ENCODE measurements around the gene TCOF1. TPM values are rescaled to one million over a fixed set of nuclear protein-coding genes. Genes with fewer than 3 reads are reported as not detected.

Gene TCOF1
- total RNA-seq, 2 experiments from 2014 or later: 61.3 to 108 TPM

DNA sequence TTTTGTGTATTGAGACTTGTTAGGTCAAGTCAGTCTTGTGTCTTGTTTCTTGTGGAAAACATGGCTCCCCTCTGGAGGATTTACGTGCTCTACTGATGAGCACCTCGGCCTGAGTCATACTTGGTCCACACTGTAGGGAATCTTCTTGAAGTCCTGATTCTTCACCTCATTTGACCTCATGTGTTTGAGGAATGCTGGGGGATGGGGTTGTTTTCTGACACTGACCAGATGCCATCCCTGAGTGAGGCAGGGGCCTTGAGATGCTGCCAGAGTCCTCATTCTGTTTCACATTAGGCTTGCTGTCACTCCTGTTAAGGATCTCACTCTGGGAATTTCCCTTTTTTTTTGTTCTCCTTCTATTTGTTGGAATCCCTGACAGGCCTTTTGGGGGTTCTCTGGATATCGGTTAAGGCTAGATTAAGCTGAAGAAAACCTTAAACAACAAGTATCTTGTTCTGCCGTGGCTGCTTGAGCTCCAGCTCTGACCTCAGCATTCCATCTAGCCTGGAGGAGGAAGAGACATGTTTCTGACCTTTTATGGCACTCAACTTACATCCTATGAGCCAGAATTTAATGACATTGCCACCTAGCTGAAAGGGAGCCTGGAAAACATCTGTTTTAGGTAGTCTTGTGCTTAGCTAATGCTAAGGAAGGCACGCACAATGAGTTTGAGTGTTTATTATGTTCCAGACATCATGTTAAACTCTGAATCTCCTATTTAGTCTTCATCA lies 20.6 kb downstream of the TCOF1 start:
- Histone ChIP-seq H2AFZ (ENCODE audit: low read length) (no peak overlapping the region), H3K79me2 (ENCODE audit: insufficient read depth, low read depth, low read length) (no peaks in the 10 kb centered on the region), H3K4me1 (ENCODE audit: insufficient read depth, low read length, poor library complexity, severe bottlenecking) (no peaks in the 10 kb centered on the region), H3K4me2 (ENCODE audit: low read length) (no peak overlapping the region), H4K20me1 (ENCODE audit: insufficient read depth, low read length) (no peaks in the 10 kb centered on the region), H3K4me3 (ENCODE audit: low read depth, low read length, poor library complexity, severe bottlenecking) (no peak overlapping the region), H3K36me3 (ENCODE audit: insufficient read depth, low read length) (peaks cover 100% of the 10 kb centered on the region), H3K9me2 (ENCODE audit: insufficient read depth, low read length) (no peaks in the 10 kb centered on the region), H3K27ac (ENCODE audit: low read depth, low read length, poor library complexity, severe bottlenecking) (no peak overlapping the region), H3K9me3 (ENCODE audit: low read length) (no peaks in the 10 kb centered on the region)
- DNase-seq (ENCODE audit: low spot score): no peak
- no TSS peak for BruUV-seq (replicated peaks)
- intact Hi-C loops (cut with micrococcal nuclease; ENCODE audit: unreplicated experiment): no loop called here
- ChIA-PET CTCF (ENCODE audit: unreplicated experiment) (no interaction called here), POLR2A (interaction anchor here (0.6 to 1.1 kb wide), 2 partner anchors 32 to 116 kb away, joined by 3 read pairs; no protein-coding TSS in a partner anchor)
- no peak for TF ChIP-seq EZH2phosphoT487 (IDR thresholded peaks at IDR 0.05; ENCODE audit: borderline replicate concordance, low read depth, low read length)
- TF ChIP-seq, protein P1, sequence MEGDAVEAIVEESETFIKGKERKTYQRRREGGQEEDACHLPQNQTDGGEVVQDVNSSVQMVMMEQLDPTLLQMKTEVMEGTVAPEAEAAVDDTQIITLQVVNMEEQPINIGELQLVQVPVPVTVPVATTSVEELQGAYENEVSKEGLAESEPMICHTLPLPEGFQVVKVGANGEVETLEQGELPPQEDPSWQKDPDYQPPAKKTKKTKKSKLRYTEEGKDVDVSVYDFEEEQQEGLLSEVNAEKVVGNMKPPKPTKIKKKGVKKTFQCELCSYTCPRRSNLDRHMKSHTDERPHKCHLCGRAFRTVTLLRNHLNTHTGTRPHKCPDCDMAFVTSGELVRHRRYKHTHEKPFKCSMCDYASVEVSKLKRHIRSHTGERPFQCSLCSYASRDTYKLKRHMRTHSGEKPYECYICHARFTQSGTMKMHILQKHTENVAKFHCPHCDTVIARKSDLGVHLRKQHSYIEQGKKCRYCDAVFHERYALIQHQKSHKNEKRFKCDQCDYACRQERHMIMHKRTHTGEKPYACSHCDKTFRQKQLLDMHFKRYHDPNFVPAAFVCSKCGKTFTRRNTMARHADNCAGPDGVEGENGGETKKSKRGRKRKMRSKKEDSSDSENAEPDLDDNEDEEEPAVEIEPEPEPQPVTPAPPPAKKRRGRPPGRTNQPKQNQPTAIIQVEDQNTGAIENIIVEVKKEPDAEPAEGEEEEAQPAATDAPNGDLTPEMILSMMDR (conservative IDR thresholded peaks at IDR 0.05; ENCODE audit: low read length): no peak

DNA sequence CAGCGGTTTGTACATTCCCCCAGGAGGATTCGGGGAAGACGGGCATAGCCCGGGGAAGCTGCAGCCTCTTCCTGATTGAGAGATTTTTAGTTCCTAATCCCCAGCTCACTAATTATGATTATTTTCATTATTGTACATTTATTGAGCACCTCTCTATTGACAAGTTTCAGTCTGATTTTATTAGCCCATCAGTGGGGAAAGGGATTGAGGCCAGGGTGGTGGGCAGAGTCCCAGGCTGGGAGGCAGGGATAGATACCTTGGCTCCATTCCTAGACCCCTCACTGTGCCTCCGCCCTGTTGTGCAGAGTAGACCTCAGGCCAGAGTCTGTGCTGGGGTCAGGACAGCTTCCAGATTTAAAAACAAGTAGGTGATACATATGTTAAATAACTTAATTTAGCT lies 27.2 kb downstream of the TCOF1 start:
- no peak overlapping the region for H3K4me2 ChIP-seq (ENCODE audit: low read length)
- H3K9me2 ChIP-seq (ENCODE audit: insufficient read depth, low read length): no peaks in the 10 kb centered on the region
- H3K9me3 ChIP-seq (ENCODE audit: low read length): no peaks in the 10 kb centered on the region
- H3K4me1 ChIP-seq (ENCODE audit: insufficient read depth, low read length, poor library complexity, severe bottlenecking): no peaks in the 10 kb centered on the region
- peaks cover 100% of the 10 kb centered on the region for H3K36me3 ChIP-seq (ENCODE audit: insufficient read depth, low read length)
- no peaks in the 10 kb centered on the region for H4K20me1 ChIP-seq (ENCODE audit: insufficient read depth, low read length)
- intact Hi-C loops (cut with micrococcal nuclease; ENCODE audit: unreplicated experiment): no loop called here
- BruUV-seq (replicated peaks): no TSS peak
- H2AFZ ChIP-seq (ENCODE audit: low read length): no peak overlapping the region
- CTCF ChIA-PET (ENCODE audit: unreplicated experiment): no interaction called here
- TF ChIP-seq EZH2phosphoT487 (IDR thresholded peaks at IDR 0.05; ENCODE audit: borderline replicate concordance, low read depth, low read length): no peak
- TF ChIP-seq, protein P1 (conservative IDR thresholded peaks at IDR 0.05; ENCODE audit: low read length): no peak
- no peak overlapping the region for H3K27ac ChIP-seq (ENCODE audit: low read depth, low read length, poor library complexity, severe bottlenecking)
- H3K4me3 ChIP-seq (ENCODE audit: low read depth, low read length, poor library complexity, severe bottlenecking): no peak overlapping the region
- no peaks in the 10 kb centered on the region for H3K79me2 ChIP-seq (ENCODE audit: insufficient read depth, low read depth, low read length)
- no peak for DNase-seq (ENCODE audit: low spot score)
- POLR2A ChIA-PET: interaction anchor here (0.6 kb wide), 1 partner anchor 1629 kb away, joined by 3 read pairs; no protein-coding TSS in a partner anchor
